Left cardiac atrium (tissue), 4 donors: Measurements from ENCODE around the gene ZCWPW1. TPM values are rescaled to one million over a fixed set of nuclear protein-coding genes. Genes with fewer than 3 reads are reported as not detected.
"Not testable (repeated sequence)": the region's sequence is repeated elsewhere in the genome, so short reads cannot be mapped to it uniquely, and the experiment has no call there.

ENCODE experiments used
- ATAC-seq, 2 donors: fragments of 200-7000 bp; cut with Tn5 transposase; one replicate each; pipeline ENCODE4 v1.9.1; 2020; ENCODE audit warnings: mild to moderate bottlenecking in 2 of 2, moderate library complexity in 2 of 2
- DNase-seq: peaks from one replicate; pipeline ENCODE4 v3.0.0-alpha.2; 2020
- intact Hi-C, 2 donors: fragments of 100-400 bp; cut with DNase I; formaldehyde crosslinking; loops; one replicate each; pipeline versions ENCODE4 v1.14.1 to v1.15.1; 2022 to 2023
- total RNA-seq, 2 donors: library from RNA; stranded (reverse); fragmentation: NEBNext Ultra II Directional; extraction: Animal tissue kit (Norgen Biotek cat#: 25700); gene quantifications; one replicate each; pipeline ENCODE4 v1.2.1, GENCODE V29; 2021
- donor health status: DM: no; HTN: yes; CAD: no.
- donor health status: DM: no; HTN: yes; CAD: no; lungs with severe emphysema.
- donor health status: DM: yes; HTN: yes; CAD: no.
- donor health status: Dilated cardiomyopathy.

The ZCWPW1 gene
- total RNA-seq, 2 donors from 2014 or later = 3.6 to 4.9 TPM

DNA sequence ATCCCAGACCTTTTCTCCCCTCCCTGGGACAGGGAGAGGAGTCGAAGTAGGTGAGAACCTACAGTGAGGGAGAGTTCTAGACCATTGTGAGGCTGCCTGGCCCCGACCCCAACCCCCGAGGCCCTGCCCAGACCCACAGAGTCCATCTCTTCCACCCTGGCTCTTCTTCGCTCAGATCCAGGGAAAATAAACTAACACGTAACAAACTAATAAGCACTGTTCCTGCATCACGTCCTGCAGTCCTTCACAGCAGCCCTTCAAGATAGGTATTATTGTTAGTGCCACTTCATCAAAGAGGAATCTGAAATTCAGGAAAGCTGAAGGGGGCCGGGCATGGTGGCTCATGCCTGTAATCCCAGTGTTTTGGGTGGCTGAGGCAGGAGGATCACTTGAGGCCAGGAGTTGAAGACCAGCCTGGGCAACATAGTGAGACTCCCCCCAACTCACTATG lies 35.7 kb upstream of the ZCWPW1 start, which contains the start of gene SPACDR:
SPACDR (minus strand) TSS at position 51 of the 451 bp plus-strand sequence. CDS start 235 bp downstream, outside the sequence.
- intact Hi-C loops = no loop called here
- ATAC-seq (no peak), DNase-seq (no peak)

DNA sequence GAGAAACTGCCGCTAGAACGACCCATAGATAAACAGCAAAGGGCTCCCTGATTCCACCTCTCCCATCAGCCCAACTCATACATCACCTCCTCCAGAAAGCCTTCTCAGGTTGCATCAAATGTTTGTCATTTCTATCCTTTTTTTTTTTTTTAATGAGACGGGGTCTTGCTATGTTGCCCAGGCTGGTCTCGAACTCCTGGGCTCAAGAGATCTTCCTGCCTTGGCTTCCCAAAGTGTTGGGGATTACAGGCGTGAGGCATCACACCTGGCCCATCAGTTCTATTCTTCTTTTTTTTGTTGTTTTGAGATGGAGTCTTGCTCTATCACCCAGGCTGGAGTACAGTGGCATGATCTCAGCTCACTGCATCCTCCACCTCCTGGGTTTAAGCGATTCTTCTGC lies 28.5 kb upstream of the ZCWPW1 start:
- DNase-seq (no peak), ATAC-seq (no peak)
- intact Hi-C loops = no loop called here

- DNase-seq = no peak
- intact Hi-C loops = no loop called here
- no peak for ATAC-seq
Observed at GRCh38 chr7:100456562-100456961, 28.1 kb upstream of the ZCWPW1 start.

GRCh38 chr7:100455206-100455605 lies 26.7 kb upstream of the ZCWPW1 start:
- DNase-seq (no peak), ATAC-seq (no peak)
- intact Hi-C loops = no loop called here

- DNase-seq, ATAC-seq, intact Hi-C loops: not testable (repeated sequence)
Observed at GRCh38 chr7:100453854-100454253, 25.4 kb upstream of the ZCWPW1 start.

GRCh38 chr7:100452513-100452912 lies 24.0 kb upstream of the ZCWPW1 start:
- DNase-seq (no peak), ATAC-seq (no peak)
- intact Hi-C loops = no loop called here

- ATAC-seq (no peak), DNase-seq (no peak)
- intact Hi-C loops = no loop called here
Observed at GRCh38 chr7:100449190-100449795, 20.8 kb upstream of the ZCWPW1 start.

- DNase-seq = peak; percentile 7
- ATAC-seq, intact Hi-C loops: not testable (repeated sequence)
Observed at GRCh38 chr7:100447363-100447762, 18.9 kb upstream of the ZCWPW1 start.

- DNase-seq (peak; percentile 4), ATAC-seq (no peak)
- intact Hi-C loops = no loop called here
Observed at GRCh38 chr7:100446040-100446439, 17.5 kb upstream of the ZCWPW1 start.

DNA sequence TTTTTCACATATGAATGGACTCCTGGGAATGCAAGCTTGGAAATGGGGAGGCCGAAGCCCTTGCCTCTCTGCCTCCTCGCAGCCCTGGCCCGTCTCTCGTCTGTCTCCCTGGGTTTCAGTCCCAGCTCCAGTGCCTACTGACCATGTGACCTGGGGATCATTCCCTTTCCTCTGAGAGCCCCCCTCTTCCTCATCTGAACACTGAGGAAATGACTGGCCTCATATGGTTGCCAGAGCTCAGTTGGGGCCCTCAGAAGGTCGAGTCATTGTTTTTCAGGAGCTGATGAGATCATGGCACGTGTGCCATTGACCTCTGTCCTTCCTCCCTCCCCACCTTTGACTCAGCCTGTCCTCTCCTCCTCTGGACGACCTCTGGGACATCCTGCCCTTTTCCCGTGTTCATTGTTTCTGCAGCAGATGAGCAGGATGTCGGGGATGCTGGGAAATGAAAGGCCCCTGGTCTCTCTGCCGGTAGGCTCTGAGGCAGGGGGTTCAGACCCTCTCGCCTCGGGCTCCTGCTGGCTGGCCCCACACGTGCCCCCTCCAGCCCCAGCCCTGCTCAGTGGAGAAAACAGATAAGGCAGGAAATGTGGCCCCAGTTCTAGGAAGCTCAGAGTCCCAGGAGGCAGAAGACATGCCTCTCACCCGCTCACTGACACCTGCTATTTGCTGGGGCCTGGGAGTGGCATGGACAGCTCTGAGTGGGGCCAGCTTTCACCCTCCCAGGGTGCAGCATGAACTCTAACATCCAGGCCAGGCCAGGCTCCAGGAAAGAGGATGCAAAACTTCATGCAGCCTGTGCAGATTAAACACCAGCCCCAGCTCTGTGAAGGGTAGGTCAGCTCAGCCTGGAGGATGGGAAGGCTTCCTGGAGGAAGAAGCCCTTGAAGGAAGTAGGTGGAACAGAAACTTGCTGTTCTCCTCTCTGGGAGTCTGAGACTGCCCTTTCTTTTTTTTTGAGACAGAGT lies 16.1 kb upstream of the ZCWPW1 start:
- ATAC-seq = peak; percentile 70 to 75
- peak; percentile 54 for DNase-seq

DNA sequence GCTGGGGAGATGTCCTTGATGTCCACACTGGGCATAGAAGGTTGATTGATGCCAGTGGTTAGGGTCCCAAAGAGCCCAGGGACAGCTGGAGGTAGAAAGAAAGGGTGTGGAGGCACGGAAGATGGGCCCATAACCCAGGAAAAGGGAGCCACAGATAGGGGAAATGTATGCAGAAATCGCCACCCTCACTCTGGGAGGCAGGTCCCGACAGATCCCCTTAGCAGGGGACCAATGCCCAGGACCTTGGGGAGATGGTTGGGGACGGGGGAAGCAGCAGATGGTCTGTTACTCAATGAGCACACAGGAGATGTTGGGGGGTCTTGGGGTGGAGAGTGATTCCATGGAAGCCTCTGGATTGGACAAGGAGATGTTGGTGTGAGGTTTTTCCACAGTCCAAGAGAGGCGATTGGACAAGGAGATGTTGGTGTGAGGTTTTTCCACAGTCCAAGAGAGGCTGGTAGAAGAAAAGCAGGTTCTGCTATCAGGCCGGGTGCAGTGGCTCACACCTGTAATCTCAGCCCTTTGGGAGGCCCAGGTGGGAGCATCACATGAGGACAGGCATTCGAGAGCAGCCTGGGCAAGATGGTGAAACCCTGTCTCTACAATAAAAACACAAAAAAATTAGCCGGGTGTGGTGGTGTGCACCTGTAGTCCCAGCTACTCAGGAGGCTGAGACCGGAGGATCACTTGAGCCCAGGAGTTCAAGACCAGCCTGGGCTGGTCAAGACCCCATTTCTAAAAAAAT lies 14.8 kb upstream of the ZCWPW1 start:
- DNase-seq = peak; percentile 10
- intact Hi-C loops = no loop called here
- no peak for ATAC-seq

More for the DNA sequence above, 16.1 kb upstream of the ZCWPW1 start:
- intact Hi-C loops = no loop called here

DNA sequence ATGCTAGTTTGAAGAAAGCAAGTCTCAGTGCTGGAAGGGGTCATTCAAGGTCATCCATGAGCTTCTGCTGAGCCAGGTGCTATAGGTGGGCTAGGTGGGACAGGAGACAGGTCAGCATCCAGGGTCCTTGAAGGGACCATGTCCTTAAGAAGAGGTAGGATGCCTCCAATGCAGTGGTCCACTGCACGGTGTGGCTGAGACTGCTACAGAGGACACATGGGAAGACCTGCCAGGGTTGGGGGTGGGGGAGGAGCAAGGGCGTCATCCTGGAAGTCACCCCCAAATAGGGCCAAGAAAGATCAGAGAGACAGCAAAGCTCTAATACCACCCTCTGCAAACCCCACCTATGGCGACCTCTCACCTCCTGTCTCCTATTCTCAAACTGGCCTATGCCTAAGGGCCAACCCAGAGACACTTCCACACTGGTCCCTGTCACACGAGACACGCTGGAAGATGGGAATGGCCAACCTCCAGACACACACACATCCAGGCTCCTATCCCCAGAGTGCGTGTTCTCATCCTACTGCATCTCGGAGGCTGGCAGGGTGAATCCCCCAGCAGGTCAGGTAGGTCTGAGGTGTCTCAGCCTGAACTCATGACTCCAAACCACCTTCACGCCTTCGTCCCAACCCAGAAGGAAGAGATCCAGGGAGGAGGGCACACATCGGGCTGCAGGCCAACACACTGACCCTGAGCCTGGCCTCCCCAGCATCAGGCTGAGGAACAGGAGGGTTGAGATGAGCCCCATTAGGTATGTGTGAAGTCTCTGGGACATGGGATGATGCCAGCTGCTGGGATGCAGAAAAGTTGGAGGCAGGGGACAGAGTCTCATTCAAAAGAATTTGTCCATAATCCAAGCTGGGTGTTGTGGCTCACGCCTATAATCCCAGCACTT lies 13.4 kb upstream of the ZCWPW1 start:
- intact Hi-C loops = no loop called here
- DNase-seq (peak; percentile 18), ATAC-seq (no peak)

- DNase-seq, intact Hi-C loops, ATAC-seq: not testable (repeated sequence)
Observed at GRCh38 chr7:100439244-100439643, 10.7 kb upstream of the ZCWPW1 start.

- ATAC-seq, intact Hi-C loops: not testable (repeated sequence)
- DNase-seq = peak; percentile 10
Observed at GRCh38 chr7:100438731-100439130, 10.2 kb upstream of the ZCWPW1 start.

DNA sequence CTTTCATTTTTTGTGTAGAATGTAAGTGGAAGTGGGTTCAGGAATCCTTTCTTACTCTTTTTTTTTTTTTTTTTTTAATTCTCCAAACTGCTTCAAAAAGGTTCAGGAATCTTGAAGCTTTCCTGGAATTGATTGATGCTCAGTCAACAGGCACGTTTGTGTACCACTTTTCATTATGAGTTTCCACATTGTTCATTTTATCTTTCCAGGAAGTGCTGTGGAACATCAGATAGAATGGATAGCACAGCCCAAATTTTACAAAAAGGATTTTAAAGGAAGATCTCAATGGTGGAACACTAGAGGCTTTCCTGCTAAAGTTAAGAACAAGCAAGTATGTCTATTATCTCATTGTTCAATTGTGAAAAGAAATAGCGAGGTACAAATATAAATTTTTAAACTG lies 9.7 kb upstream of the ZCWPW1 start:
- intact Hi-C loops = no loop called here
- no peak for ATAC-seq
- no peak for DNase-seq

DNA sequence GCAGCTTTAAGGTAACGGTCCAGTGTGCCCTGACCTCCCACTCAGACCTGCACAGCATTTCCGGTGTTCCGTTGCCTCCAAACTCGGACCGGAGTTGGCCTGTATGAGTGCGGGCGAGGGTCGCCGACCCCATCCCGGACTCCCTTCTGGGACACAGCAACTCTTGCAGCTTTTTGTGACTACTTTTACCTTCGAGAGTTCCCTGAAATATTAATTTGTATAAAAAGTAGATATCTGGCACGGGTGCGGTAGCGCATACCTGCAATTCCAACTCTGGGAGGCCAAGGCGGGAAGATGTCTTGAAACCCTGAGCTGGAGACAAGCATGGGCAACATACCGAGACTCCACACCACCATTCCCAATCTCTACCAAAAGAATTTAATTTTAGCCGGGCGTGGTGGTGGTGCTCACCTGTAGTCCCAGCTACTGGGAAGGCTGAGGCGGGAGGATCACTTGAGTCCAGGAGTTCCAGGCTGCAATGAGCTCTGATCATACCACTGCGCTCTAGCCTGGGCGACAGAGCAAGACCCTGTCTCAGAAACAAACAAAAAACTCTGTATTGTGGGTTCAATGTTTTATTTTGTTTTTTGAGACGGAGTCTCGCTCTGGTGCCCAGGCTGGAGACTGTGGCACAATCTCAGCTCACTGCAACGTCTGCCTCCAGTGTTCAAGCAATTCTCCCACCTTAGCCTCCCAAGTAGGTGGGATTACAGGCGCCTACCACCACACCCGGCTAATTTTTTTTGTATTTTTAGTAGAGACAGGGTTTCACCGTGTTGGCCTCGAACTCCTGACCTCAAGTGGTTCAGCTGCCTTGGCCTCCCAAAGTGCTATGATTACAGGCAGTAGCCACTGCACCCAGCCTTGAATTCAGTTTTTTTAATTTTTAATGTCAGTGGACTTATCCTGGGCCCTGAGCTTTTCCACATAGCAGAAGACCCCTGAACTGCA lies 8.9 kb upstream of the ZCWPW1 start:
- peak; percentile 26 for DNase-seq
- intact Hi-C loops = no loop called here
- peak in 1 of 2 donors; percentile 1 for ATAC-seq
